A673 (cell line): ENCODE measurements around the gene DGKD. TPM values are rescaled to one million over a fixed set of nuclear protein-coding genes. Genes with fewer than 3 reads are reported as not detected.

Experiments
- BruUV-seq: library from RNA; stranded (reverse); fragments of 400-500 nt; replicated peaks from 2 replicates; lab custom pipeline; 2021; lab: Mats Ljungman, UMichigan
- CTCF ChIA-PET: fragments of 300-600 bp; sonication (Branson Sonifier 250); formaldehyde crosslinking; loops from one replicate; lab custom pipeline; 2022; ENCODE audit warnings: antibody characterized with exemption; lab: Charles Lee
- POLR2A ChIA-PET: fragments of 300-600 bp; sonication (Branson Sonifier 250); formaldehyde crosslinking; loops from one replicate; lab custom pipeline; 2022; ENCODE audit warnings: antibody characterized with exemption; ENCODE audit not compliant: low non-redundant PET; lab: Charles Lee
- DNase-seq: peaks from one replicate; pipeline ENCODE4 v3.0.0-alpha.2; 2015; ENCODE audit warnings: low spot score
- H3K27ac ChIP-seq: fragments of 200-600 bp; sonication (generic); 2 replicates; pipeline ENCODE4 v1.5.1; 2016; ENCODE audit warnings: mixed run types, low read depth, mild to moderate bottlenecking, mixed read lengths, antibody characterized with exemption, low read length; ENCODE audit not compliant: poor library complexity, severe bottlenecking
- H3K27me3 ChIP-seq: fragments of 200-600 bp; sonication (generic); replicated peaks from 2 replicates; pipeline ENCODE4 v1.6.1; 2017; ENCODE audit warnings: mixed run types, low read depth, mild to moderate bottlenecking, mixed read lengths, antibody characterized with exemption, low read length; ENCODE audit not compliant: insufficient read depth, poor library complexity
- H3K36me3 ChIP-seq: fragments of 200-600 bp; sonication (generic); 2 replicates; pipeline ENCODE4 v1.6.1; 2016; ENCODE audit warnings: mixed run types, mild to moderate bottlenecking, mixed read lengths, antibody characterized with exemption, low read length; ENCODE audit not compliant: insufficient read depth, poor library complexity, severe bottlenecking
- H3K4me1 ChIP-seq: fragments of 200-600 bp; sonication (generic); 2 replicates; pipeline ENCODE4 v1.6.1; 2017; ENCODE audit warnings: mixed run types, mild to moderate bottlenecking, mixed read lengths, antibody characterized with exemption, low read length; ENCODE audit not compliant: insufficient read depth, poor library complexity, severe bottlenecking
- H3K4me3 ChIP-seq: fragments of 200-600 bp; sonication (generic); 2 replicates; pipeline ENCODE4 v1.5.1; 2016; ENCODE audit warnings: low read depth, mixed run types, mild to moderate bottlenecking, mixed read lengths, low read length; ENCODE audit not compliant: poor library complexity, severe bottlenecking
- H3K9me3 ChIP-seq: fragments of 200-600 bp; sonication (generic); 2 replicates; pipeline ENCODE4 v1.6.1; 2016; ENCODE audit warnings: mixed run types, low read depth, mild to moderate bottlenecking, mixed read lengths, antibody characterized with exemption, low read length; ENCODE audit not compliant: poor library complexity, severe bottlenecking
- CTCF ChIP-seq: fragments of 300-800, 200-600 bp; sonication (generic); conservative IDR thresholded peaks from 2 replicates; pipeline ENCODE4 v1.5.1; 2017; ENCODE audit warnings: low read depth, mild to moderate bottlenecking, antibody characterized with exemption, low read length, moderate library complexity, mixed read lengths
- EZH2 ChIP-seq: fragments of 200-600 bp; sonication (generic); IDR thresholded peaks from 2 replicates; pipeline ENCODE4 v1.6.1; 2017; ENCODE audit warnings: borderline replicate concordance, low read depth, mild to moderate bottlenecking, mixed read lengths, antibody characterized with exemption, low read length; ENCODE audit not compliant: poor library complexity, severe bottlenecking
- intact Hi-C: fragments of 100-400 bp; cut with micrococcal nuclease; formaldehyde crosslinking; loops from one replicate; pipeline ENCODE4 v1.10.0; 2022; ENCODE audit not compliant: unreplicated experiment
- total RNA-seq: library from RNA; stranded (reverse); gene quantifications from 2 replicates; pipeline ENCODE4 v1.2.3, GENCODE V29; 2021

The DGKD gene
- total RNA-seq, 1 experiment from 2014 or later = 128 TPM

DNA sequence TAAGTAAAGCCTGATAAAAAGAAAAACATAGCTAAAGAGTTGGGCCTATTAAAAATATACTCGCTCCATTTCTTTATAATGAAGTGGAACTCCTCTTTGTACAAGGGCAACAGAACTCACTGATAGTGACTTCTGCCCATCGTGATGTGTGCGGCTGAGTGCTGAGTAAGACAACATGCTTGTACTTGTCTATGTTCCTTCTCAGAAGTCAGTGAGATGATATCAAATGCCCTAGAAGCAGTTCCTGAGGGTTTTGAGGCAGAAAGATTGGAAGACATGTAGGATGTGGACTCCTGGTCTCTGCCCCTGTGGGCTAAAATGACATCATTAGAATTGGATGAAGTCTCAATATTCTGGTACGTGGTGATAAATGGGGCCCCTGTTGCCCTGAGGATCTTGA, 138.5 kb downstream of the DGKD start:
- no TSS peak for BruUV-seq

DNA sequence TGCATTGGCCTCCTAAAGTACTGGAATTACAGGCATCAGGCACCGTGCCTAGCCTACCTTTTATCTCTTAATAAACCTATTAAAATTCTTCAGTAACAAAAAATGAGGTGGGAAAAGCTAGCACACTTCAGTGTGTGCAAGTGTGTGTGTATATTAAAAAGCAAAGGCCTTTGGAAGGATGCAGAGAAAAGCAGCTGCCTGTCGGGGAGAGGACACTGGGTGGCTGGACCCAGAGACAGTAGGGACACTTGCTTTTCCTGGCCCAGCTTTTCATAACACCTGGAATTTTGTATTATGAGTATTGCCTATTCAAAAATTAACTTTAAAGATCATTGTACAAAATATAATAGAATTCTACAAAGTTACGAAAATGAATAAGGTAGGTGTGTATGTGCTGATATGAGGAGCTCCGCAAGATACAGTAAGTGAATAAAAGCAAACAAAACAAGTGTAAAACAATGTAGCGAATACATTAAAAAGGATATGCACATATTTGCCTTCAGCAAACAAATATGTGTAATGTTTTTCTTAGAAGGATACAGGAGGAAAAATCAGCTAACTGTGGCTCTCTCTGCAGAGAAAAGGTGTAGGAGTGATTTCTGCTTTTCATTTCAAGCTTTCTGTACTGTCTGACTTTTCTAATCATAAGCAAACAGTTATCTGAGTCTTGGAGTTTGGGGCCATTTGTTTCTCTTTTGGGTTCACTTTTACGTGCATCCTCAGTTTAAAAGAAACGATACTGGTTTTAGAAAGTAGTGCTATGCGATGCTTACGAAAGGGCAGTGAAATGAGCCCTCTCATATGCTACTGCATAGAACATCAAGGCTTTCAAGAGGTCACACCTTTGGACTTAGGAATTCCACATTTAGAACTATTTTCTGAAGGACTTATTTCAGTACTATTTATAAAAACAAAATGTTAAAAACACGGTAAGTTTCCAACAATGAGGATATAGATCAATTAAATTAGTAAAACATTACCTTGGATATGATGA, 141.5 kb downstream of the DGKD start:
- Histone ChIP-seq H3K9me3 (no peaks in the 10 kb centered on the region), H3K27ac (no peak overlapping the region), H3K27me3 (no peaks in the 10 kb centered on the region), H3K4me3 (no peak overlapping the region), H3K36me3 (no peaks in the 10 kb centered on the region), H3K4me1 (no peaks in the 10 kb centered on the region)
- intact Hi-C loops = no loop called here
- DNase-seq = no peak
- TF ChIP-seq EZH2 (no peak), CTCF (no peak)
- BruUV-seq = no TSS peak
- POLR2A ChIA-PET = interaction anchor here (0.5 kb wide), 1 partner anchor 906 kb away, joined by 3 read pairs; no protein-coding TSS in a partner anchor
- CTCF ChIA-PET = no interaction called here

More for the DNA sequence above, 138.5 kb downstream of the DGKD start:
- no peaks in the 10 kb centered on the region for H3K4me1 ChIP-seq
- CTCF ChIA-PET = no interaction called here
- POLR2A ChIA-PET = no interaction called here
- DNase-seq = no peak
- H3K27me3 ChIP-seq = no peaks in the 10 kb centered on the region
- TF ChIP-seq CTCF = no peak
- TF ChIP-seq EZH2 = no peak
- H3K9me3 ChIP-seq = no peaks in the 10 kb centered on the region
- intact Hi-C loops = no loop called here
- H3K4me3 ChIP-seq = no peak overlapping the region
- no peak overlapping the region for H3K27ac ChIP-seq
- no peaks in the 10 kb centered on the region for H3K36me3 ChIP-seq

GRCh38 chr2:233497692-233498091, 143.4 kb downstream of the DGKD start:
- no peaks in the 10 kb centered on the region for H3K36me3 ChIP-seq
- CTCF ChIA-PET = no interaction called here
- H3K27me3 ChIP-seq = no peaks in the 10 kb centered on the region
- BruUV-seq = no TSS peak
- peaks cover 1% of the 10 kb centered on the region for H3K9me3 ChIP-seq
- intact Hi-C loops = no loop called here
- H3K4me1 ChIP-seq = no peaks in the 10 kb centered on the region
- POLR2A ChIA-PET = no interaction called here
- TF ChIP-seq EZH2 (no peak), CTCF (no peak)
- DNase-seq = no peak
- H3K4me3 ChIP-seq = no peak overlapping the region
- no peak overlapping the region for H3K27ac ChIP-seq
